Heart left ventricle (tissue), 16 donors: ENCODE data around the gene PFDN4. TPM values are rescaled to one million over a fixed set of nuclear protein-coding genes. Genes with fewer than 3 reads are reported as not detected.

ENCODE experiments used
- ATAC-seq, 4 donors: fragments of 200-7000 bp; cut with Tn5 transposase; one replicate each; pipeline ENCODE4 v1.9.1; 2020 to 2022; ENCODE audit warnings: moderate library complexity in 4 of 4, mild to moderate bottlenecking in 3 of 4, moderate number of reproducible peaks in 1 of 4
- DNase-seq, 5 donors: peaks; one replicate each; pipeline ENCODE4 v3.0.0-alpha.2; 2020
- H3K27ac ChIP-seq, 12 donors: fragments of 200-600 bp; sonication (generic) in 4 of 12; one replicate each; pipeline versions ENCODE4 v1.5.0 to v1.8.0; 2016 to 2022; ENCODE audit warnings: mild to moderate bottlenecking in 2 of 12
- H3K27me3 ChIP-seq, 9 donors: fragments of 200-600 bp; sonication (generic) in 2 of 9; one replicate each; pipeline versions ENCODE4 v1.5.1 to v1.8.0; 2016 to 2022; ENCODE audit warnings: mild to moderate bottlenecking in 3 of 9
- H3K36me3 ChIP-seq, 9 donors: fragments of 200-600 bp; sonication (generic) in 2 of 9; one replicate each; pipeline versions ENCODE4 v1.5.0 to v1.8.0; 2018 to 2022; ENCODE audit warnings: mild to moderate bottlenecking in 2 of 9
- H3K4me1 ChIP-seq, 12 donors: fragments of 200-600 bp; sonication (generic) in 4 of 12; one replicate each; pipeline versions ENCODE4 v1.5.0 to v1.8.0; 2016 to 2022; ENCODE audit warnings: mild to moderate bottlenecking in 3 of 12
- H3K4me3 ChIP-seq, 12 donors: fragments of 200-600 bp; sonication (generic) in 4 of 12; one replicate each; pipeline versions ENCODE4 v1.5.0 to v1.8.0; 2017 to 2022; ENCODE audit warnings: mild to moderate bottlenecking in 9 of 12, moderate library complexity in 4 of 12
- H3K9me3 ChIP-seq, 12 donors: fragments of 200-600 bp; sonication (generic) in 4 of 12; one replicate each; pipeline versions ENCODE4 v1.5.0 to v1.8.0; 2016 to 2022; ENCODE audit warnings: mild to moderate bottlenecking in 1 of 12
- POLR2A ChIP-seq, 2 donors: fragments of 450-650 bp; IDR thresholded peaks; one replicate each; pipeline ENCODE4 v1.6.1; 2017; ENCODE audit warnings: antibody characterized with exemption in 2 of 2, mild to moderate bottlenecking in 2 of 2, moderate library complexity in 2 of 2
- WGBS, 4 donors: extraction: QIAGEN DNeasy Blood & Tissue Kit in 2 of 4; methylation state at CpG; one replicate each; pipeline versions ENCODE4 v1.1.5 to v1.1.7; 2013 to 2018; 5-methylcytosine and 5-hydroxymethylcytosine counted together
- intact Hi-C, 10 donors: fragments of 100-400 bp; cut with DNase I; formaldehyde crosslinking; loops; one replicate each; pipeline versions ENCODE4 v1.11.1 to v1.14.2; 2022
- polyA plus RNA-seq, 2 donors: library from polyadenylated mRNA; stranded (reverse); fragments of 200-250 nt; gene quantifications; one replicate each; pipeline ENCODE4 v1.2.3, GENCODE V29; 2013
- total RNA-seq, 9 donors: library from RNA; depleted of rRNA in 2 of 9; stranded (reverse); fragments of >200 nt in 2 of 9; fragmentation: NEBNext Ultra II Directional in 3 of 9; extraction: Animal tissue kit (Norgen Biotek cat#: 25700) in 3 of 9; gene quantifications; one replicate each; pipeline versions ENCODE4 v1.1.0 to v1.2.4, GENCODE V29; 2016 to 2023
- TF ChIP-seq, protein P1 (sequence below), 12 donors: fragments of 200-600 bp; sonication (generic) in 4 of 12; IDR thresholded peaks; one replicate each; pipeline versions ENCODE4 v1.5.0 to v1.8.0; 2018 to 2022; ENCODE audit warnings: antibody characterized with exemption in 12 of 12, mild to moderate bottlenecking in 5 of 12
- donor health status: ischemic (EF 13 %, LVEDD 7.1; RV severe dilation, severe dysfunction).
- donor health status: healthy with polysubstance abuse.
- donor health status: DM: no; HTN: yes; CAD: no.
- donor health status: DM: no; HTN: no; CAD: no.
- donor health status: ischemic (EF 25% LVEDD 6.9; RV normal size, moderate dysfunction).
- donor health status: ischemic (EF 25% LVEDD 5.7; RV mildly dilated, moderate dysfunction).
- donor health status: healthy.
- donor health status: DM: yes; HTN: yes; CAD: no.
- donor health status: ischemic (EF 35%, LVEDD 5.7; RV mildly dilated, moderate dysfunction).
- donor health status: nonischemic (EF 11% LVEDD 7.7; RV severe dilation, severe dysfunction).
- donor health status: DM: yes; HTN: yes; CAD: no.
- donor health status: PGD.
- donor health status: ischemic (EF 29% LVEDD 5.4; RV normal size, mild dysfunction).
- donor health status: nonischemic (EF 23%, LVEDD 6.1; RV moderate dilation, normal function).

The PFDN4 gene
- total and polyA plus RNA-seq, 11 donors = 21.0 to 92.0 (median 28.5) TPM

DNA sequence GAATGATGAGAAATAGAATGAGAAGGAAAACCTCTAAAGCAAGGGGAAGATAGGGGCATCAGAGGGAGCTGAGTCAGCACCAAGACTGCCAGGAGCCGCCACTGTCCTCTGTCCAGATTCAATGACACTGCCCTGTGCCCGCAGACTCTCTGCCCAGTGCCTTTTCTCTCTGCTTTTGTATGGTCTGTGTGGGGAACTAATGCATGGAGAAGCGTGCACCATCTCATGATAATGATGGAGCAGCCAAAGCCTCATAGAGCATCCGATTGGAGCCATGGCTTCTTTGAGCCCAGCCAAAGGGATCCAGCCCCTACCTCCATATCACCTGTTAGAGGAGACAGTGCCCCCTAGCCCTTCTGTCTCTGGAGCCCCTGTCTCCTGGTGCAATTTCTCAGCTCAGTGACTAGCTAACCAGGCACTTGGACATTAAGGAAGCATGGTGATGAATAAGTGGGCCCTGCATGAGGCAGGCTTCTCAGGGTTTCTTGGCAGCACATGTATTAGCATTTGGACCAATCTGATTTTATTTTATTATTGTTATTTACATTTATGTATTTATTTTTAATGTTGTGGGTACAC, 6.5 kb upstream of the PFDN4 start:
- Histone ChIP-seq H3K27ac (no peak overlapping the region), H3K36me3 (no peaks in the 10 kb centered on the region), H3K9me3 (no peaks in the 10 kb centered on the region), H3K27me3 (no peaks in the 10 kb centered on the region), H3K4me3 (no peak overlapping the region), H3K4me1 (peaks cover 0 to 4% (median 0%) of the 10 kb centered on the region in 12 donors)
- no peak for ATAC-seq
- 67 to 91% (median 77%) methylated on average over 4 of the region's 4 CpGs for WGBS, 4 donors
- intact Hi-C loops = loop anchor here in 4 of 10 donors (2.0 to 10.0 kb wide), 3 partner anchors 103 to 627 kb away; no protein-coding TSS in a partner anchor
- no peak for DNase-seq
- TF ChIP-seq POLR2A (IDR thresholded peaks at IDR 0.05) = no peak
- TF ChIP-seq, protein P1, sequence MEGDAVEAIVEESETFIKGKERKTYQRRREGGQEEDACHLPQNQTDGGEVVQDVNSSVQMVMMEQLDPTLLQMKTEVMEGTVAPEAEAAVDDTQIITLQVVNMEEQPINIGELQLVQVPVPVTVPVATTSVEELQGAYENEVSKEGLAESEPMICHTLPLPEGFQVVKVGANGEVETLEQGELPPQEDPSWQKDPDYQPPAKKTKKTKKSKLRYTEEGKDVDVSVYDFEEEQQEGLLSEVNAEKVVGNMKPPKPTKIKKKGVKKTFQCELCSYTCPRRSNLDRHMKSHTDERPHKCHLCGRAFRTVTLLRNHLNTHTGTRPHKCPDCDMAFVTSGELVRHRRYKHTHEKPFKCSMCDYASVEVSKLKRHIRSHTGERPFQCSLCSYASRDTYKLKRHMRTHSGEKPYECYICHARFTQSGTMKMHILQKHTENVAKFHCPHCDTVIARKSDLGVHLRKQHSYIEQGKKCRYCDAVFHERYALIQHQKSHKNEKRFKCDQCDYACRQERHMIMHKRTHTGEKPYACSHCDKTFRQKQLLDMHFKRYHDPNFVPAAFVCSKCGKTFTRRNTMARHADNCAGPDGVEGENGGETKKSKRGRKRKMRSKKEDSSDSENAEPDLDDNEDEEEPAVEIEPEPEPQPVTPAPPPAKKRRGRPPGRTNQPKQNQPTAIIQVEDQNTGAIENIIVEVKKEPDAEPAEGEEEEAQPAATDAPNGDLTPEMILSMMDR (IDR thresholded peaks at IDR 0.05) = no peak

DNA sequence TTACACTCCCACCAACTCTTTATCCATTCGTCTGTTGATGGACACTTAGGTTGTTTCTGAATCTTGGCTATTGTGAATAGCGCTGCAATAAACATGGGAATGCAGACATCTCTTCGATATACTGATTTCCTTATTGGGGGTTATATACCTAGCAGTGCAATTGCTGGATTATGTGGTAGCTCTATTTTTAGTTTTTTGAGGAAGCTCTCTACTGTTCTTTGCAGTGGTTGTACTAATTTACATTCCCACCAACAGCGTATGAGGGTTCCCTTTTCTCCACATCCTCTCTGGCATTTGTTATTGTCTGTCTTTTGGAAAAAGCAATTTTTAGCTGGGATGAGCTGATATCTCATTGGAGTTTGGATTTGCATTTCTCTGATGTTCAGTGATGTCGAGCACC, 4.6 kb upstream of the PFDN4 start:
- Histone ChIP-seq H3K27me3 (no peaks in the 10 kb centered on the region), H3K4me3 (no peak overlapping the region), H3K36me3 (no peaks in the 10 kb centered on the region), H3K27ac (no peak overlapping the region), H3K4me1 (peaks cover 0 to 7% (median 0%) of the 10 kb centered on the region in 12 donors), H3K9me3 (no peaks in the 10 kb centered on the region)
- intact Hi-C loops = loop anchor here in 3 of 10 donors (5.0 to 10.0 kb wide), 2 partner anchors 444 to 628 kb away; no protein-coding TSS in a partner anchor
- WGBS, 4 donors = 58 to 87% (median 76%) methylated on average over 5 of the region's 5 CpGs
- ATAC-seq (no peak), DNase-seq (no peak)
- TF ChIP-seq, protein P1 (IDR thresholded peaks at IDR 0.05) = no peak
- TF ChIP-seq POLR2A (IDR thresholded peaks at IDR 0.05) = no peak

DNA sequence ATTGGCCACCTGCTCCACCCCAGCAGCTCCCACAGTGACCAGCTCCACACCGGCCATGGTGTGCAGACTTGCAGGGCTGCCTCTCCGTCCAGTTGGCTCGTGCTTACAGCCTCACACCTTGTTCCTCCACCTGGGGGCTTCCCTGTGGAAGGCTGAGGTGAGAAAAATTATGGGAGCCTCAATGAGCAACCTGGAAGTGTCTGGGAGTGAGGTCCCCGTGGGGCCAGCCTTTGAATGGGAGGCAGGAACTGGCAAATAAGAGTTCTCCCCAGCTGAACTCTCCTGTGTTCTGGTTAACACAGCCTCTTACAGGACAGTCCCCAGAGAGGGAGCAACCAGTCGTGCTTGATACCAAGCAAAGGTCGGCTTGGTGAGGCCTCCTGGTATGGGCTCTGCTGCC, 3.8 kb upstream of the PFDN4 start:
- intact Hi-C loops = loop anchor here in 3 of 10 donors (5.0 to 10.0 kb wide), 2 partner anchors 443 to 629 kb away; no protein-coding TSS in a partner anchor
- ATAC-seq = no peak
- Histone ChIP-seq H3K4me1 (peaks cover 0 to 14% (median 6%) of the 10 kb centered on the region in 12 donors), H3K27ac (no peak overlapping the region), H3K36me3 (no peaks in the 10 kb centered on the region), H3K27me3 (no peaks in the 10 kb centered on the region), H3K9me3 (no peaks in the 10 kb centered on the region), H3K4me3 (no peak overlapping the region)
- TF ChIP-seq, protein P1 (IDR thresholded peaks at IDR 0.05) = no peak
- no peak for TF ChIP-seq POLR2A (IDR thresholded peaks at IDR 0.05)
- WGBS, 4 donors = 68 to 82% (median 79%) methylated on average over 6 of the region's 6 CpGs
- DNase-seq = no peak

DNA sequence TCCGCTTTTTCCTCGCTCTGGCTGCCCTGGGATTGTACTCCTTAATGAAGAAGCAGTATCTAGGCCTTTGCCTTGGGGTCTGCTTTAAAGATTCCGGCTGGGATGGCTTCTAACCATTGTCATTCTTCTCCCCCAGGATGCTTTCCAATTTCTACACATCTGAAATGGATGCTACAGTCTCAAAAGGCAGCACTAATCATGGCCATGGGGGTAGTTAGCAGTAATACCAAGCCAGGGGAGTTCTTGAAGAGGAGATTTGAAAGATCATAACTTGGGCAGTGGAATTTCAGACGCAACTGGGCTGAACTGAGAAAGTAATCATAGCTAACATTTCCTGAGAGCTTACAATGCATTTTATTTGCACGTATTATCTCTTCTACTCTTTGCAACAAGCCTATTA, 3.4 kb upstream of the PFDN4 start:
- WGBS, 4 donors = 87 to 93% (median 91%) methylated on average over 5 of the region's 5 CpGs

More for the DNA sequence above, 3.4 kb upstream of the PFDN4 start:
- TF ChIP-seq POLR2A (IDR thresholded peaks at IDR 0.05) = no peak
- TF ChIP-seq, protein P1 (IDR thresholded peaks at IDR 0.05) = no peak
- H3K27ac ChIP-seq = no peak overlapping the region
- no peak for DNase-seq
- peaks cover 0 to 18% (median 10%) of the 10 kb centered on the region in 12 donors for H3K4me1 ChIP-seq
- no peaks in the 10 kb centered on the region for H3K9me3 ChIP-seq
- intact Hi-C loops = loop anchor here in 3 of 10 donors (5.0 to 10.0 kb wide), 2 partner anchors 443 to 630 kb away; no protein-coding TSS in a partner anchor
- no peaks in the 10 kb centered on the region for H3K27me3 ChIP-seq
- H3K4me3 ChIP-seq = no peak overlapping the region
- ATAC-seq = no peak
- H3K36me3 ChIP-seq = no peaks in the 10 kb centered on the region
